Type B pancreatic cell (in vitro differentiated cells): ENCODE results near the gene WDR91. TPM values are rescaled to one million over a fixed set of nuclear protein-coding genes. Genes with fewer than 3 reads are reported as not detected.
"Not testable (repeated sequence)": the region's sequence is repeated elsewhere in the genome, so short reads cannot be mapped to it uniquely, and the experiment has no call there.

ENCODE experiments used
- DNase-seq: peaks from one replicate; pipeline ENCODE4 v3.0.0; 2021; ENCODE audit warnings: mixed read lengths; ENCODE audit not compliant: unreplicated experiment; ENCODE audit errors: extremely low spot score
- H3K27ac Mint-ChIP-seq: 2 replicates; pipeline ENCODE4 v1.8.0; 2021; ENCODE audit warnings: mild to moderate bottlenecking, mixed read lengths
- H3K27me3 Mint-ChIP-seq: 2 replicates; pipeline ENCODE4 v1.8.0; 2021; ENCODE audit warnings: mixed read lengths
- H3K36me3 Mint-ChIP-seq: 2 replicates; pipeline ENCODE4 v1.8.0; 2021; ENCODE audit warnings: mixed read lengths
- H3K4me1 Mint-ChIP-seq: one replicate; pipeline ENCODE4 v1.8.0; 2021; ENCODE audit warnings: mixed read lengths; ENCODE audit not compliant: unreplicated experiment
- H3K4me3 Mint-ChIP-seq: 2 replicates; pipeline ENCODE4 v1.8.0; 2021; ENCODE audit warnings: mild to moderate bottlenecking, mixed read lengths
- H3K9me3 Mint-ChIP-seq: 2 replicates; pipeline ENCODE4 v1.8.0; 2021; ENCODE audit warnings: mixed read lengths
- CTCF ChIP-seq: fragments of 200-600 bp; sonication (generic); conservative IDR thresholded peaks from 2 replicates; pipeline ENCODE4 v1.5.0; 2021; ENCODE audit warnings: antibody characterized with exemption, mild to moderate bottlenecking
- total RNA-seq: library from RNA; stranded (reverse); gene quantifications from 2 replicates; pipeline ENCODE4 v1.2.1, GENCODE V29; 2021; ENCODE audit warnings: low replicate concordance

WDR91 gene
- total RNA-seq, 1 donor from 2014 or later: 25.8 TPM

GRCh38 chr7:135215180-135215579, 3.9 kb upstream of the WDR91 start:
- Mint-ChIP-seq H3K27me3 (no peaks in the 10 kb centered on the region), H3K9me3 (peaks cover under 1% of the 10 kb centered on the region), H3K27ac (no peak overlapping the region), H3K4me1 (peaks cover 3% of the 10 kb centered on the region), H3K36me3 (no peaks in the 10 kb centered on the region), H3K4me3 (no peak overlapping the region)
- DNase-seq: no peak
- TF ChIP-seq CTCF: no peak

- no peaks in the 10 kb centered on the region for H3K9me3 Mint-ChIP-seq
- no peak for TF ChIP-seq CTCF
- H3K4me3 Mint-ChIP-seq: peak overlapping the region; percentile 50
- DNase-seq: no peak
- H3K27ac Mint-ChIP-seq: no peak overlapping the region
- no peaks in the 10 kb centered on the region for H3K36me3 Mint-ChIP-seq
- H3K4me1 Mint-ChIP-seq: peaks cover 4% of the 10 kb centered on the region
- H3K27me3 Mint-ChIP-seq: no peaks in the 10 kb centered on the region
These were observed 2.5 kb upstream of the WDR91 start for GRCh38 chr7:135213831-135214230.

GRCh38 chr7:135211946-135212685, 790 bp upstream of the WDR91 start:
- H3K27ac Mint-ChIP-seq: peak overlapping the region; percentile 96

GRCh38 chr7:135210888-135211178, 493 bp downstream of the WDR91 start:
- peak overlapping the region; percentile 98 for H3K4me3 Mint-ChIP-seq
- TF ChIP-seq CTCF: no peak
- no peak for DNase-seq
- H3K9me3 Mint-ChIP-seq: no peaks in the 10 kb centered on the region
- peaks cover 4% of the 10 kb centered on the region for H3K36me3 Mint-ChIP-seq
- peaks cover 19% of the 10 kb centered on the region for H3K4me1 Mint-ChIP-seq
- H3K27ac Mint-ChIP-seq: peak overlapping the region; percentile 81
- H3K27me3 Mint-ChIP-seq: no peaks in the 10 kb centered on the region

More at GRCh38 chr7:135211946-135212685, 790 bp upstream of the WDR91 start:
- H3K27me3 Mint-ChIP-seq, DNase-seq, H3K9me3 Mint-ChIP-seq, H3K36me3 Mint-ChIP-seq: not testable (repeated sequence)
- peak overlapping the region; percentile 98 for H3K4me3 Mint-ChIP-seq
- peaks cover 19% of the 10 kb centered on the region for H3K4me1 Mint-ChIP-seq

- no peak for TF ChIP-seq CTCF
- Mint-ChIP-seq H3K4me1 (peaks cover 19% of the 10 kb centered on the region), H3K27ac (no peak overlapping the region), H3K9me3 (no peaks in the 10 kb centered on the region), H3K4me3 (peak overlapping the region; percentile 54), H3K36me3 (peaks cover 4% of the 10 kb centered on the region), H3K27me3 (no peaks in the 10 kb centered on the region)
- DNase-seq: no peak
These were observed 2.0 kb downstream of the WDR91 start for GRCh38 chr7:135209225-135209834.

GRCh38 chr7:135208102-135208793, 3.1 kb downstream of the WDR91 start:
- no peak for TF ChIP-seq CTCF
- Mint-ChIP-seq H3K4me3 (peak overlapping the region; percentile 65), H3K27me3 (no peaks in the 10 kb centered on the region), H3K4me1 (peaks cover 22% of the 10 kb centered on the region), H3K36me3 (peaks cover 7% of the 10 kb centered on the region), H3K9me3 (no peaks in the 10 kb centered on the region), H3K27ac (peak overlapping the region; percentile 54)
- DNase-seq: no peak
